GM23248 (cell line): ENCODE results near the gene P2RY1. TPM values are rescaled to one million over a fixed set of nuclear protein-coding genes. Genes with fewer than 3 reads are reported as not detected.
"Not testable (repeated sequence)": the region's sequence is repeated elsewhere in the genome, so short reads cannot be mapped to it uniquely, and the experiment has no call there.

Experiments
- DNase-seq: peaks from one replicate; pipeline ENCODE4 v3.0.0-alpha.2; 2015
- H2AFZ ChIP-seq: fragments of 200-600 bp; sonication (generic); 2 replicates; pipeline ENCODE4 v1.6.1; 2016; ENCODE audit warnings: antibody characterized with exemption
- H3F3A ChIP-seq: fragments of 200-600 bp; sonication (generic); 2 replicates; pipeline ENCODE4 v1.6.1; 2016; ENCODE audit warnings: mild to moderate bottlenecking, antibody characterized with exemption, mixed run types; ENCODE audit not compliant: insufficient read depth
- H3K27ac ChIP-seq: fragments of 200-600 bp; sonication (generic); 2 replicates; pipeline ENCODE4 v1.5.1; 2016; ENCODE audit warnings: mild to moderate bottlenecking
- H3K27me3 ChIP-seq: fragments of 200-600 bp; sonication (generic); replicated peaks from 2 replicates; pipeline ENCODE4 v1.6.1; 2016; ENCODE audit warnings: mild to moderate bottlenecking; ENCODE audit not compliant: insufficient read depth
- H3K36me3 ChIP-seq: fragments of 200-600 bp; sonication (generic); 2 replicates; pipeline ENCODE4 v1.6.1; 2016; ENCODE audit warnings: low read depth, mild to moderate bottlenecking
- H3K4me1 ChIP-seq: fragments of 200-600 bp; sonication (generic); 2 replicates; pipeline ENCODE4 v1.6.1; 2016; ENCODE audit warnings: mild to moderate bottlenecking; ENCODE audit not compliant: insufficient read depth
- H3K4me2 ChIP-seq: fragments of 200-600 bp; sonication (generic); one replicate; pipeline ENCODE4 v1.6.1; 2016; ENCODE audit warnings: mild to moderate bottlenecking; ENCODE audit not compliant: unreplicated experiment
- H3K4me3 ChIP-seq: fragments of 200-600 bp; sonication (generic); 2 replicates; pipeline ENCODE4 v1.5.1; 2016; ENCODE audit warnings: mild to moderate bottlenecking
- H3K79me2 ChIP-seq: fragments of 200-600 bp; sonication (generic); 2 replicates; pipeline ENCODE4 v1.6.1; 2016; ENCODE audit warnings: mild to moderate bottlenecking; ENCODE audit not compliant: insufficient read depth
- H3K9ac ChIP-seq: fragments of 200-600 bp; sonication (generic); 2 replicates; pipeline ENCODE4 v1.6.1; 2016; ENCODE audit warnings: mild to moderate bottlenecking
- H3K9me2 ChIP-seq: fragments of 200-600 bp; sonication (generic); 2 replicates; pipeline ENCODE4 v1.6.1; 2016; ENCODE audit warnings: mixed run types, mild to moderate bottlenecking, moderate library complexity; ENCODE audit not compliant: insufficient read depth
- H3K9me3 ChIP-seq: fragments of 200-600 bp; sonication (generic); one replicate; pipeline ENCODE4 v1.6.1; 2017; ENCODE audit warnings: low read depth
- H4K20me1 ChIP-seq: fragments of 200-600 bp; sonication (generic); 2 replicates; pipeline ENCODE4 v1.6.0; 2016; ENCODE audit not compliant: insufficient read depth
- EZH2 ChIP-seq: fragments of 200-600 bp; sonication (generic); IDR thresholded peaks from 2 replicates; pipeline ENCODE4 v1.6.1; 2018; ENCODE audit warnings: antibody characterized with exemption, mild to moderate bottlenecking; ENCODE audit not compliant: insufficient read depth, poor library complexity, severe bottlenecking
- EZH2phosphoT487 ChIP-seq: fragments of 200-600 bp; sonication (generic); IDR thresholded peaks from 2 replicates; pipeline ENCODE4 v1.6.1; 2018; ENCODE audit warnings: antibody characterized with exemption, moderate library complexity, mild to moderate bottlenecking, low read depth; ENCODE audit not compliant: insufficient read depth
- WGBS, 2 experiments: methylation state at CpG; one replicate each; pipeline ENCODE4 v1.1.6; 2015 to 2017; ENCODE audit warnings: low lambda C conversion rate in 2 of 2, low coverage in 1 of 2; ENCODE audit errors: missing lambda C conversion rate in 2 of 2; 5-methylcytosine and 5-hydroxymethylcytosine counted together
- in situ Hi-C: fragments of 300-500 bp; cut with MboI; formaldehyde crosslinking; loops from 2 replicates; pipeline ENCODE4 v1.15.0; 2020
- polyA plus RNA-seq: library from polyadenylated mRNA; unstranded; fragments of >200 nt; fragmentation: Nextera tagmentation; extraction: Ambion mirVana; gene quantifications from 2 replicates; pipeline ENCODE4 v1.2.1, GENCODE V29; 2016
- total RNA-seq: library from RNA; depleted of rRNA; stranded (reverse); fragments of >200 nt; shearing (Covaris generic); gene quantifications from 2 replicates; pipeline ENCODE4 v1.2.3, GENCODE V29; 2014

Gene P2RY1
- total and polyA plus RNA-seq, 2 experiments from 2014 or later: 0.09 to 0.22 TPM

DNA sequence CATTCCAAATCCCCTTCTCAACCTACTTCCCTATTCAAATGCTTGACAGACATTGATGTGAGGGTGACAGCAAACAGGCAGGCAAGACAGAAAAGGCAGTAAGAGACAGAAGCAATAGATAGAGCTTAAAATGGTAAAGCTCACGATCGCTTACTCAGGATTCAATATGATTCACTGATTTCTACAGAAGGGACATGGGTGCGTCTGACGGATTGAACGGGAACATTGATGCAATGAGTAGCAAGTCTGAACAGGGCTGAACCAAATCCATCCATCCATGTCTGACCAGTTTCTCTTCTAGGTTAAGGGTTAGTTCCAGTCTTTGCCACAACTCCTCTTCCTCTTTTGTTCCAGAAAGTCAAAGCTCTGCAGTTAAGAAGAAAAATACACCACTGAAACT, 35.1 kb downstream of the P2RY1 start:
- Histone ChIP-seq H3K36me3 (no peaks in the 10 kb centered on the region), H2AFZ (no peak overlapping the region), H3K27ac (no peak overlapping the region), H3K79me2 (no peaks in the 10 kb centered on the region), H3K9ac (no peak overlapping the region), H4K20me1 (no peaks in the 10 kb centered on the region), H3F3A (no peaks in the 10 kb centered on the region), H3K27me3 (no peaks in the 10 kb centered on the region), H3K4me1 (no peaks in the 10 kb centered on the region), H3K4me3 (no peak overlapping the region), H3K9me2 (no peaks in the 10 kb centered on the region), H3K9me3 (no peaks in the 10 kb centered on the region), H3K4me2 (no peak overlapping the region)
- 73 to 81% methylated on average over 5 of the region's 5 CpGs for WGBS, 2 experiments
- TF ChIP-seq EZH2phosphoT487 (no peak), EZH2 (no peak)
- DNase-seq: no peak
- in situ Hi-C loops: no loop called here

DNA sequence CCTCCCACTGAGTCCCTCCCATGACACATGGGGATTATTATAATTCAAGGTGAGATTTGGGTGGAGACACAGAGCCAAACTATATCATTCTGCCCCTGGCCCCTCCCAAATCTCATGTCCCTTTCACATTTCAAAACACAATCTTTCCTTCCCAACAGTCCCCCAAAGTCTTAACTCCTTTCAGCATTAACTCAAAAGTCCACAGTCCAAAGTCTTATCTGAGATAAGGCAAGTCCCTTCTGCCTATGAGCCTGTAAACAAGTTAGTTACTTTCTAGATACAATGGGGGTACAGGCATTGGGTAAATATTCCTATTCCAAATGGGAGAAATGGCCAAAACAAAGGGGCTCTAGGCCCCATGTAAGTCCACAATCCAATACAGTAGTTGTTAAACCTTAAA, 38.4 kb downstream of the P2RY1 start:
- H3K79me2 ChIP-seq, H3K4me3 ChIP-seq, H3K27me3 ChIP-seq, H3K9me2 ChIP-seq, H3K4me2 ChIP-seq, H3K9me3 ChIP-seq, H2AFZ ChIP-seq, H3K9ac ChIP-seq, DNase-seq, H3F3A ChIP-seq, H3K27ac ChIP-seq, in situ Hi-C loops, H4K20me1 ChIP-seq, H3K4me1 ChIP-seq, H3K36me3 ChIP-seq: not testable (repeated sequence)

DNA sequence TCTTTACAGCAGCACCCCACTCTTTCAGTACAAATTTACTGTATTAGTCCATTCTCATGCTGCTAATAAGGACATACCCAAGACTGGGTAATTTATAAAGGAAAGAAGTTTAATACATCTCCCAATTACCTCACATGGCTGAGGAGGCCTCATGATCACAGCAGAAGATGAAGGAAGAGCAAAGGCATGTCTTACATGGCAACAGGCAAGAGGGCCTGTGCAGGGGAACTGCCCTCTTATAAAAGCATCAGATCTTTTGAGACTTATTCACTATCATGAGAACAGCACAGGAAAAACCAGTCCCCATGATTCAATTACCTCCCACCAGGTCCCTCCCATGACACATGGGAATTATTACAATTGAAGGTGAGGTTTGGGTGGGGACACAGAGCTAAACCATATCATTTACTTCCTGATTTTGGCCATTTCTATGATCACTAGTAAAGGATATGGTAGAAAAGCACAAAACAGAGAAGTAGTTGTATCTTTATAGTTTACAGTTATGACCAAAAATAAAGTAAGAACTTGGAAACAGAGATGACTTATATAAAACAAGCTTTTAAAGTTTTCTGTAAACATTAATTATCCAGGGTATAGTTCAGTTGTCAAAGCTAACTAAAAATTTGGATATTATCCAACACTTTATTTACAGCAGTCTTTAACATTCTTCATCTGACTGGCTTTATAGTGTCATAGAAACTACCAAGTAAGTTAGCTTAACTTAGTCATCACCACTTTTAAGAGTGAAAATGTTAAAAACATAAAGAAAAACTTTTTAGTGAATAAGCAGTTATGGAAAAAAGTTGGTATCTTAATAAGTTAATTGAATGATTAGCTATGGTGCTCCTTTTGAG, 40.2 kb downstream of the P2RY1 start:
- Histone ChIP-seq H3K79me2 (no peaks in the 10 kb centered on the region), H4K20me1 (no peaks in the 10 kb centered on the region), H3K4me1 (no peaks in the 10 kb centered on the region), H3K9ac (no peak overlapping the region), H3K9me2 (no peaks in the 10 kb centered on the region), H3K4me2 (no peak overlapping the region), H2AFZ (no peak overlapping the region), H3K36me3 (no peaks in the 10 kb centered on the region), H3K27ac (no peak overlapping the region), H3K9me3 (no peaks in the 10 kb centered on the region), H3F3A (no peaks in the 10 kb centered on the region), H3K27me3 (no peaks in the 10 kb centered on the region), H3K4me3 (no peak overlapping the region)
- in situ Hi-C loops: no loop called here
- DNase-seq: no peak
- TF ChIP-seq EZH2phosphoT487 (no peak), EZH2 (no peak)

DNA sequence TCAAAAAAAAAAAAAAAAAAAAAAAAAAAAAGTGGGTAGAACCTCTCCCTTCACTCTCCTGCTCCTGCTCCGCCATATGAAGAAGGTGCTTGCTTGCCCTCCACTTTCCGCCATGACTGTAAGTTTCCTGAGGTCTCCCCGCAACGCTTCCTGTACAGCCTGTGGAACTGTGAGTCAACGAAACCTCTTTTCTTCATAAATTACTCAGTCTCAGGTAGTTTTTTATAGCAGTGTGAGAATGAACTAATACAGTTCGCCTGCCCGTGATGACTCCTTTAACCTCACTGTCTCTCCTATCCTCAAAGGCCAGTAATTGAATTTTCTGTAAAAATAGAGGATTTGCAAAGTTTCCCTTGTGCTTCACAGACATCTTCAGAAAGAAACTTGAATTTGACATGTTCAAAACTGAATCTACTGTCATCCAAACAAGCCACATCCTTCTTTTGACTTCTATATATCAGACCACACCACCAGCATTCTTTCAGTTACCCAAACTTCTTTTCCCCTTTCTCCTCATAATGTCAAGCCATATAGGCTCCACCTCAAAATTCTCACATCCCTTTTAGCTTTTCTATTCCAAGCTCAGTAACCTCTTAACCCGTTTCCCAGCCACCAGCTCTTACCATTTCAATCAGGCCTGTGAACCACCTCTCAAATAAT, 44.3 kb downstream of the P2RY1 start:
- Histone ChIP-seq H3K9me3 (no peaks in the 10 kb centered on the region), H3K79me2 (no peaks in the 10 kb centered on the region), H2AFZ (no peak overlapping the region), H3K9ac (no peak overlapping the region), H3F3A (no peaks in the 10 kb centered on the region), H3K4me2 (no peak overlapping the region), H4K20me1 (no peaks in the 10 kb centered on the region), H3K36me3 (no peaks in the 10 kb centered on the region), H3K27me3 (no peaks in the 10 kb centered on the region), H3K9me2 (no peaks in the 10 kb centered on the region), H3K27ac (no peak overlapping the region), H3K4me1 (no peaks in the 10 kb centered on the region), H3K4me3 (no peak overlapping the region)
- in situ Hi-C loops: no loop called here
- TF ChIP-seq EZH2phosphoT487: no peak
- TF ChIP-seq EZH2: no peak
- DNase-seq: no peak
- WGBS, 2 experiments: 82 to 85% methylated on average over 8 of the region's 8 CpGs
